D721Med (cell line): ENCODE data around the gene WDR54.

ENCODE experiments used
- DNase-seq: peaks from one replicate; pipeline ENCODE4 v3.0.0; 2011; ENCODE audit warnings: low spot score; ENCODE audit not compliant: insufficient read length
- FAIRE-seq: peaks from 2 replicates; lab custom pipeline; 2011; peaks lifted over from hg19 to GRCh38; lab: Jason Lieb, UNC
- CTCF ChIP-seq: IDR thresholded peaks from 2 replicates; pipeline ENCODE4 v1.5.1; 2012; ENCODE audit warnings: mild to moderate bottlenecking, control low read depth; ENCODE audit not compliant: insufficient read depth; ENCODE audit errors: missing control alignments

The WDR54 gene

GRCh38 chr2:74378007-74378406, 43.5 kb upstream of the WDR54 start:
- DNase-seq, result no peak
- TF ChIP-seq CTCF, result no peak
- no peak for FAIRE-seq

- FAIRE-seq, result no peak
These were observed 41.4 kb upstream of the WDR54 start, which contains the start of gene DCTN1 for GRCh38 chr2:74379851-74380789. TSS of gene DCTN1 (minus strand) at chr2:74380311. CDS start at chr2:74380037, 274 bp downstream.

GRCh38 chr2:74381751-74382150, 39.8 kb upstream of the WDR54 start:
- no peak for TF ChIP-seq CTCF
- FAIRE-seq (no peak), DNase-seq (no peak)

More at GRCh38 chr2:74379851-74380789, 41.4 kb upstream of the WDR54 start, which contains the start of gene DCTN1:
- peak; percentile 80 for DNase-seq
- no peak for TF ChIP-seq CTCF

GRCh38 chr2:74383254-74383653, 38.3 kb upstream of the WDR54 start:
- DNase-seq (no peak), FAIRE-seq (no peak)
- TF ChIP-seq CTCF, result no peak

- DNase-seq (no peak), FAIRE-seq (no peak)
- TF ChIP-seq CTCF, result no peak
These were observed 37.5 kb upstream of the WDR54 start for GRCh38 chr2:74384051-74384450.

- no peak for TF ChIP-seq CTCF
- FAIRE-seq (no peak), DNase-seq (no peak)
These were observed 36.1 kb upstream of the WDR54 start for GRCh38 chr2:74385396-74385795.

GRCh38 chr2:74387346-74387745, 34.2 kb upstream of the WDR54 start:
- DNase-seq (no peak), FAIRE-seq (no peak)
- no peak for TF ChIP-seq CTCF
